ENCODE data around the gene PTPRCAP. TPM values are rescaled to one million over a fixed set of nuclear protein-coding genes. Genes with fewer than 3 reads are reported as not detected.

Gene PTPRCAP
- total RNA-seq, 1 experiment from 2014 or later: 1.7 TPM

DNA sequence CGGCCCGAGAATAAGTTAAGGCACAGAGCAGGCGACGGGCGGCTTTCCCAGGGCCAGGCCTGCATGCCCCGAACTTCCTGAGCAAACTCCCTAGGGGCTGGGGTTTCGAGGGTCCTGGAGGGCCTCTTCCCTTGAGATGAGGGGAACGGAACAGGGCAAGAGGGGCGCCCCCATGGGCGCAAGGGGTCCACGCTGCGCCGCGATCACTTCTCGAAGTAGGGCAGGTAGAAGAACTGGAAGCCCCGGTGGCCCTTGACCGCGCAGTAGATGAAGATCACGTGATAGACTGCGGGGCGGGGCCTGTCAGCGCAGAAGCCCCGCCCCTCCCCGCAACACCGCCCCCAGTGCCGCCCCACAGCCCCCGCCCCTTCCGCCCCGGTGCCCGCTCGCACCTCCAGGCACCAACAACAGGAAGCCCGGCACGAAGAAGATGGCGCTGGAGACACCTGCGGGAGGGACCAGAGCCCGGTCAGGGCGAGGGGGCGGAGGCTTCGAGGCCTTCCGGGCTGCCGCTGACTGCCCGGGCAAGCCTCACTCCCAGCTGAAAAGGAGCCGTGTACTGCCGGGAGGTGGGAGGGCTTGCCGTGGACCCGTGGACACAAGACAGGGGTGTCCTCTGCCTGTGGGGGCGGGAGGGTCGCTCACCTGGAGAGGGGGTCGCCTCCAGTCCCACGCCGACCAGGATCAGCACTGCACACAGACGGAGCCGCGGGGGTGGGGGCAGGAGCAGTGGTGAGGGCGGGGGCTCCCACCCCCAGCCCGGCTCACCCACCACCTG lies 27.1 kb upstream of the PTPRCAP start:
- H3K4me1 Mint-ChIP-seq: peaks cover 20 to 25% of the 10 kb centered on the region in 2 experiments
- no peak overlapping the region for H2BK12ac ChIP-seq (ENCODE audit: insufficient read length, low read depth, low read length)
- H3K9ac ChIP-seq (ENCODE audit: extremely low read depth, insufficient read length, low read length): peak overlapping the region; percentile 81
- H3K14ac ChIP-seq (ENCODE audit: insufficient read depth, low read length): peak overlapping the region; percentile 90
- no peaks in the 10 kb centered on the region for H3K79me2 ChIP-seq (ENCODE audit: insufficient read depth, low read length)
- TF ChIP-seq, protein P1, sequence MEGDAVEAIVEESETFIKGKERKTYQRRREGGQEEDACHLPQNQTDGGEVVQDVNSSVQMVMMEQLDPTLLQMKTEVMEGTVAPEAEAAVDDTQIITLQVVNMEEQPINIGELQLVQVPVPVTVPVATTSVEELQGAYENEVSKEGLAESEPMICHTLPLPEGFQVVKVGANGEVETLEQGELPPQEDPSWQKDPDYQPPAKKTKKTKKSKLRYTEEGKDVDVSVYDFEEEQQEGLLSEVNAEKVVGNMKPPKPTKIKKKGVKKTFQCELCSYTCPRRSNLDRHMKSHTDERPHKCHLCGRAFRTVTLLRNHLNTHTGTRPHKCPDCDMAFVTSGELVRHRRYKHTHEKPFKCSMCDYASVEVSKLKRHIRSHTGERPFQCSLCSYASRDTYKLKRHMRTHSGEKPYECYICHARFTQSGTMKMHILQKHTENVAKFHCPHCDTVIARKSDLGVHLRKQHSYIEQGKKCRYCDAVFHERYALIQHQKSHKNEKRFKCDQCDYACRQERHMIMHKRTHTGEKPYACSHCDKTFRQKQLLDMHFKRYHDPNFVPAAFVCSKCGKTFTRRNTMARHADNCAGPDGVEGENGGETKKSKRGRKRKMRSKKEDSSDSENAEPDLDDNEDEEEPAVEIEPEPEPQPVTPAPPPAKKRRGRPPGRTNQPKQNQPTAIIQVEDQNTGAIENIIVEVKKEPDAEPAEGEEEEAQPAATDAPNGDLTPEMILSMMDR (conservative IDR thresholded peaks at IDR 0.05): no peak
- H3K23me2 ChIP-seq (ENCODE audit: insufficient read length, low read depth, low read length, poor library complexity, severe bottlenecking): peaks cover 12% of the 10 kb centered on the region
- H3K27ac Mint-ChIP-seq: peak overlapping the region; percentile 48 to 95 (median 71); a peak in 4 of 7 replicates
- no peak overlapping the region for H3K4ac ChIP-seq (ENCODE audit: low read depth, low read length)
- peak overlapping the region; percentile 49 for H3K4me2 ChIP-seq (ENCODE audit: insufficient read depth, insufficient read length, low read length)
- no peaks in the 10 kb centered on the region for H4K20me1 ChIP-seq (ENCODE audit: control insufficient read depth, insufficient read depth, insufficient read length)
- no peak overlapping the region for H4K8ac ChIP-seq (replicated peaks; ENCODE audit: insufficient read length, low read depth, low read length)
- H3K27me3 ChIP-seq (ENCODE audit: insufficient read depth, low read length): no peaks in the 10 kb centered on the region
- no peak overlapping the region for H3K23ac ChIP-seq (ENCODE audit: insufficient read length, low read depth, low read length)
- peaks cover 0 to 4% (median 0%) of the 10 kb centered on the region in 3 experiments; a peak in 2 of 7 replicates for H3K36me3 Mint-ChIP-seq (ENCODE audit: insufficient read depth in 1 of 3, low read depth in 3 of 3)
- peak overlapping the region; percentile 90 for H3K18ac ChIP-seq (ENCODE audit: insufficient read length, low read depth, low read length)
- no peaks in the 10 kb centered on the region; the same call in 1 of the 2 replicates for H3K4me1 ChIP-seq (ENCODE audit: insufficient read depth, low read length)
- H3K9me3 ChIP-seq (ENCODE audit: control insufficient read depth, low read depth, low read length): no peaks in the 10 kb centered on the region
- H3K79me1 ChIP-seq (ENCODE audit: insufficient read depth, low read depth, low read length, poor library complexity, severe bottlenecking): no peaks in the 10 kb centered on the region
- H3K27ac ChIP-seq (ENCODE audit: insufficient read length, low read depth, low read length): no peak overlapping the region
- no peak overlapping the region for H3T11ph ChIP-seq (ENCODE audit: low read length)
- no peak overlapping the region for H2AK5ac ChIP-seq (ENCODE audit: insufficient read length, low read length)
- H4K91ac ChIP-seq (ENCODE audit: insufficient read length, low read depth, low read length): no peak overlapping the region
- no CpG with 5 or more reads among the region's 56 CpGs for WGBS (ENCODE audit: extremely low coverage, insufficient read length, low lambda C conversion rate)
- no peak overlapping the region for H4K5ac ChIP-seq (ENCODE audit: insufficient read length, low read depth, low read length)
- H2AFZ ChIP-seq (ENCODE audit: low read length): no peak overlapping the region
- H2BK20ac ChIP-seq (ENCODE audit: low read depth, low read length, poor library complexity, severe bottlenecking): no peak overlapping the region
- peaks cover 2% of the 10 kb centered on the region for H3K27me3 Mint-ChIP-seq (ENCODE audit: low read depth)
- no peak overlapping the region for H2BK5ac ChIP-seq (ENCODE audit: insufficient read length, low read length)
- DNase-seq: peak; percentile 95
- H3K56ac ChIP-seq (ENCODE audit: insufficient read length, low read depth, low read length): no peak overlapping the region
- H2BK15ac ChIP-seq (ENCODE audit: low read depth, low read length): no peak overlapping the region
- peak overlapping the region; percentile 83 to 86 for H3K4me3 Mint-ChIP-seq
- no peak overlapping the region for H2BK120ac ChIP-seq (ENCODE audit: low read depth, low read length, poor library complexity, severe bottlenecking)
- H3K9me3 Mint-ChIP-seq: no peaks in the 10 kb centered on the region
